Hindlimb muscle (tissue), 1 donor: ENCODE data around the gene TMEM198. TPM values are rescaled to one million over a fixed set of nuclear protein-coding genes. Genes with fewer than 3 reads are reported as not detected.

ENCODE experiments used
- DNase-seq: peaks from one replicate; pipeline ENCODE4 v3.0.0-alpha.2; 2013
- polyA plus RNA-seq: library from polyadenylated mRNA; unstranded; fragments of 120-200 nt; gene quantifications from one replicate; pipeline ENCODE4 v1.2.1, GENCODE V29; 2013; ENCODE audit not compliant: insufficient read length

TMEM198 gene
- polyA plus RNA-seq, 1 donor = 3.6 TPM

DNA sequence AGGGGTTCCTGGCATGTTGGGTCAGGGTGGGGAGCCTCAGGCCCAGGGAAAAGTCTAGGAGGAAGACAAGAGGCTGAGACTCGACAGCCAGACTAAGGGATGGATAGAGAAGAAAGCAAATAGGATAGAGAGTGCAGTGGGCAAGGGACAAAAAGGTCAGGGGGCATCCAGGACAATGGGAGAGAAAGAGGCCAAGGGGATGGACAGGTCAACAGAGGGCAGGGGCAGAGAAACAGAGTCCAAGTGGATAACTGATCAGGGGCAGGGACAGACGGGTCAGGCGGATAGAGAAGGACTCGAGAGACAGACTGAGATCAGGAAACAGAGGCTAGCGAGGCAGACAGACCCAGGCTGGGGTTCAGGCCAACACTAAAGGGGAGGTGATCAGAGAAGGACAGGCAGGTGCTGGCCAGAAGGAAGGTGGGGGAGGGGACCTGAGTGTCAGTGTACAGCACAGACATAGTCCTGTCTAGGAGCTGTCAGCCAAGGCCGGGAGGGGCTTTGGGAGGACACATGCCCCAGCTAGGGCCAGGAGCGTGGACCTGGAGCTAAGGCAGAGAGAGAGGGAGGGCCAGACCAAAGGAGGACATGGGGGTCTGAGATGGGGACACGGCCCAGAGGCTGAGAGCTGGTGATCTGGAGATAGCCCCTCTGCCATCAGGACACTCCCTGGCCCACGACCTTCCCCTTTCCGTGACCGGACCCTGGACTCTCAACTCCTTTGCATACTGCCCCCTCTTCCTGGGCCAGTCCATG, 17.3 kb upstream of the TMEM198 start:
- DNase-seq = no peak

DNA sequence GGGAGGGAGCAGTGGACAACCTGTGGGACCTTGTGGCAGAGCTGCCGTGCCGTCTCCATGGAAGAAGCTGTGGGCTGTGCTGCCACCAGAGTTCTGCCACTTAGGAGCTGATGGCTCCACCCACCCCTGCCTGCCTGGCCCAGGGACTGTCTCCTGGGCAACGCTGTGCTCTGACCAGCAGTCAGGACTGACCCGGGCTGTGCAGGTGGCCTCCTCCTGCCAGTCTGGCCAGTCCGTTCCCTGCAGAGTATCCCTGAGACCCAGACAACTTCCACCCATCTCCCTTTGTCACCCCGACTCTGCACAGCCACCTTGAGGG, 16.8 kb upstream of the TMEM198 start:
- no peak for DNase-seq

DNA sequence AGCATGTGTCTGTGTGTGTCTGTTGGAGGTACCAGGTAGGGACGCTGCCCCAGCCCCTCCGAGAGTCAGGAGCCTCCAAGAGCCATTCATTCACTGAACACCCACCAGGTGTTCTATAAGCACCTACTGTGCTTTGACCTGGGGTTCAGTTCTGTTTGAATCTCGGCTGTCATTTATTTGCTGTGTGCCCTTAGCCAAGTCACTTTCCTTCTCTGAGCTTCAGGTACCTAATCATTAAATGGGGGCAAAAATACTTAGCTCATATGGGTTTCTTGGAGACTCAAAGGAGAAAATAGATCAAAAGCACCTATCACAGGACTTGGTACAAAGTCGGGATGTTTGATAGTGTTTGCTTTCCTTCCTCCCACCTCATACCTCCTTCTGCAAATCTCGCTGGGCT, 16.4 kb upstream of the TMEM198 start:
- no peak for DNase-seq

DNA sequence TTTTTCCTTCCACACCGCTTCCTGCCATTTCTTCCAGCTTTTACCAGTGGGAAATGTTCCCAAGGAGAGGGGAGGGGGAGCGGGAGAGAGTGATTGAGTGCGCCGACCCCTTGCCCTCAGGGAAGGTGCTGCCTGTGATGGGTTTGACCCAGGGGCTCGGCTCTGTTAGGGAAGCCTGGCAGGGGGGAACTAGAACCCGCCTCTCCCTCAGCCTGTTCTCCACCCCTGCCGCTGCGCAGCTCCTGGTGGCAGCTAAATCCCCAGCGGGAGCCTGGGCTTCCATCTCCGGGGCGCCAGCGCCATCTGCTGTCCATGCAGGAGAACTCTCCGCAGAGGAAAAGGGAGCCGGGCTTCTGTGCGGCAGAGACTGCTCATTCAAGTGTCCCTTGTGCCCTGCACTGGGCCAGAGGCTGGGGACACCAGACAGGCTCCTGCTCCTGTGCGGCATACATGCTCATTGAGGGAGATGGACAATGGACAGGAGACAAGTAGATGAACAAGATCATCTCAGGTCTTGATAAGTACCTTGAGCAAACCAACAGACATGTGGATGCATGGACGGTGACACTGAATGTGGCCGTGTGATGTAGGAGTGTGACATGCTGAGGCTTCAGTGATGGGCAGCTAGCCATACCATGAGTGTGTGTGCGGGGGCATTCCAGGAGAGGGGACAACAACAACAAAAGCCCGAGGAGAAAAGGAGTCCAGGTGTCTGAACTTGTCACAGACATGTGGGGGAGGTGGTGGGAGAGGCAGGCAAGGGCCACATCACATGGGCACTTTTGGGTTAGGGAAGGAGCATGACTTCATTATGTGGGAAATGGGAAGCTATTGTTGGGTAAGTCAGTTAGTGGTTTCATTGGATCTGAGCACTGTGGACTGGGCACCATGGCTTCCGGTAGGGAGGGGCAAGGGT, 13.5 kb upstream of the TMEM198 start:
- DNase-seq = peak; percentile 86

DNA sequence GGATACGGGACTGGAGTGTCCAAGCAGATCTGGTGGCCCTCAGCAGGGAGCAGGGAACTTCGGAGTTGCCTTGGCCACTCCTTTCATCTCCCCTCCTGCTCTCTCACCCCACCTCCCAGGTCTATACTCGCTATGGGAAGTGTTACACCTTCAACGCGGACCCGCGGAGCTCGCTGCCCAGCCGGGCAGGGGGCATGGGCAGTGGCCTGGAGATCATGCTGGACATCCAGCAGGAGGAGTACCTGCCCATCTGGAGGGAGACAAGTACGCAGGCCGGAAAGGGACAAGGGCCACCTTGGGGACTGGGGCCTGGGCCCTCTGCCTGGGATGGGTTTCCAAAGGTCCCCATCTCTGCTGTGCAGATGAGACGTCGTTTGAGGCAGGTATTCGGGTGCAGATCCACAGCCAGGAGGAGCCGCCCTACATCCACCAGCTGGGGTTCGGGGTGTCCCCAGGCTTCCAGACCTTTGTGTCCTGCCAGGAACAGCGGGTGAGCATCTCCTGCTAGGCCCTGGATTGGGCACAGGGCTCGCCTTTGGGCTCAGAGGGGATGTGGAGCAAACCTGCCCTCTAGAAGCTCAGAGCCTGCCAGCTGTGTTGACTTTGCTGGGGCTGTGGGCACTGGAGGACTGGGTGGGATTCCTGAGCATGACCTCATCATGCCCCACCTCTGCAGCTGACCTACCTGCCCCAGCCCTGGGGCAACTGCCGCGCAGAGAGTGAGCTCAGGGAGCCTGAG, 12.0 kb upstream of the TMEM198 start:
- no peak for DNase-seq

DNA sequence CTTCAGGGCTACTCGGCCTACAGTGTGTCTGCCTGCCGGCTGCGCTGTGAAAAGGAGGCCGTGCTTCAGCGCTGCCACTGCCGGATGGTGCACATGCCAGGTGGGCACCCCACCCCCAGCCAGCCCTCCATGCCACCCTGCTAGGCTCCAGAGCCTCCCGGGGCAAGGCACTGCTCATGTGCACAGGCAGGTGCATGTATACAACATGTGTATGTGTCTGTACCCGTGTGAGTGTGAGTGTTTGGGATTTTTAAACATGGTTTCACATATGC, 11.5 kb upstream of the TMEM198 start:
- DNase-seq = no peak

DNA sequence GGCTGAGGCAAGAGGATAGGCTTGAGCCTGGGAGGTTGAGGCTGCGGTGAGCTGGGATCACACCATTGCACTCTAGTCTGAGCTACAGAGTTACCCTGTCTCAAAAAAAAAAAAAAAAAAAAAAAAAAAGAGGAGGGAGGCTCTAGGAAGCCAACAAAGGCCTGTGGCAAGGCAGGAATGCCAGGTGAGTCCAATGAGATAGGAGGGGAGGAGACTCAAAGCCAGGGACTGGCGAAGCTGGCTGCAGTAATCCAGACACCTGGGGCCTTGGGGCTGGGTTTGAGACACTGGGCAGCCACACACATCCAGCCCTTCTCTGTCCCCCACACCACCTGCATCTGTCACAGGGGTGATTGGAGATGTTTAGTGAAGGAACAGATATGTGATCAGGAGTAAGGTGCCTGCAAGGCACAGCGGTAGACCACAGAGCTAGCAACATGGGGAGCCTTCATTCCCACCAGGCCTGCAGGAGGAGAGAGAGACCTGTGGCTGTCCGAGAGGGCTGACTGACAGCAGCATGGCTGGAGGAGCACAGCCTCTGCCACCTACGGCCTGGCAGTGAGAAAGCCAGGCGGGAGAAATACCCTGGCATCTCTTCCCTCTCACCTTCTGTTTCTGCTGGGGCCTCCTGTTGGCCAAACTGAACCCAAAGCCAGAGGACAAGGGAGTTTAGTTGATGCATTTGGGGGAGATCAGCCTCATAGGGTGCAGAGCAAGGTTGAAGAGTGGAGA, 9.7 kb upstream of the TMEM198 start:
- no peak for DNase-seq

DNA sequence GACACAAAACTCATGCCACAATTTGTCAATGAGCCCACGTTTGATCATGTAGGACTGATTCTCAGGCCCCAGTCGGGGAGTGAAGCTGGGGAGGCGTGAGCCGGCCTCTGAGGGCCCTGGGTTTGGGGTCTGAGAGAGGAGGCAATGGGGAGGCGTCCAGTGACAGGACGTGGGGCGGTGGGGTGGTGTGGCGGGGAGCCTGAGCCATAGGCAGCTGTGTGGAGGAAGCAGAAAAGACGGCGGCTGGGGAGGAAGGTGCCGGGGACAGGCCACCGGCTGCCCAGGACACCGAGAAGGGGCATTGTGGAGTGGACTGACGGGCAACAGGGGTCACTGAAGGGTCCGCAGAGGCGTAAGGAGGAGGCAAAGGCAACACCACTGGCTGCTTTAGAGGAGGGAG, 7.4 kb upstream of the TMEM198 start:
- DNase-seq = no peak

DNA sequence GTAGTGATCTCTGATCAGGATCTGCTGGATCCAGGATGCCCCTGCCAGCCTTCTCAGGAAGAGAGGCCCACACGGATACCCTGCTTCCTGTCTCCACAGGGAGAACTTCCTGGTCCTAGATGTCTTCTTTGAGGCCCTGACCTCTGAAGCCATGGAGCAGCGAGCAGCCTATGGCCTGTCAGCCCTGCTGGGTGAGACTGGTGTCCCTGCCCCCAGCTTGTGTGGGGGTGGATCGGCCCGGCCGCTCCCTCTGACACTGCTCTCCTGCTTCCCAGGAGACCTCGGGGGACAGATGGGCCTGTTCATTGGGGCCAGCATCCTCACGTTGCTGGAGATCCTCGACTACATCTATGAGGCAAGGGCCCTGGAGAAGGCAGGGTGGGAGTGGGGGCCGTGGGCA, 6.9 kb upstream of the TMEM198 start:
- no peak for DNase-seq

DNA sequence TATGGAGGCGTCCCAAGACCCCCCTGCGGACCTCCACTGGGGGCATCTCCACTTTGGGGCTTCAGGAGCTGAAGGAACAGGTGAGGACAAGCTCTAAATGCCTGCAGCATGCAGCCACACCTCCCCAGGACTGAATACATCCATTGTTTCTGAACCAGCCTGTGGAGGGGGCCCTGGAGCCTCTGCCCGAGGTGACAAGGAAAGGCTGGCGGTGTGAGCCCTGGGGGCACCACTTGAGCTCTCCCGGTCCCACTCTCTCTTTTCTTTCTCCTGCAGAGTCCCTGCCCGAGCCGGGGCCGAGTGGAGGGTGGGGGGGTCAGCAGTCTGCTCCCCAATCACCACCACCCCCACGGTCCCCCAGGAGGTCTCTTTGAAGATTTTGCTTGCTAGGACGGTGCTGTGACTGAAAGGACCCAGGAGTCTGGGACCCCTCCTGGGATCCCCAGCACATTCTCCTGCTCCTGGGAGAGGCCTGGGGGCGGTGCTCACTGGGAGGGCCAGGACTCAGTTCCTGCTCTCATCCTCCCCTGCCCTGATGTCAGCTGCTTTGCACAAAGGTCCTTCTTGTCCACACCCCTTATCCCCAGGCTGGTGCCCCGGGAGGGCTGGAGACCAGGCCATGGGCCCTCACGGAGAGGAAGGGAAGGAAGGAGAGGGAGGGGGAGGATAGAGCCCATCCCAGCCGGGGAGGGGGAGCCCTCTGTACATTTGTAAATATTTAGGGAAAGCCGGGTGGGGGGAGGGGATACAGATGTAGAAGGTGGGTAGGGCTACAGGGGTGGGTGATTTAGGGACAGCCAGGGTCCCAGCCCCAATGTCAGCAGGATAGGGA, 6.0 kb upstream of the TMEM198 start:
- DNase-seq = no peak

DNA sequence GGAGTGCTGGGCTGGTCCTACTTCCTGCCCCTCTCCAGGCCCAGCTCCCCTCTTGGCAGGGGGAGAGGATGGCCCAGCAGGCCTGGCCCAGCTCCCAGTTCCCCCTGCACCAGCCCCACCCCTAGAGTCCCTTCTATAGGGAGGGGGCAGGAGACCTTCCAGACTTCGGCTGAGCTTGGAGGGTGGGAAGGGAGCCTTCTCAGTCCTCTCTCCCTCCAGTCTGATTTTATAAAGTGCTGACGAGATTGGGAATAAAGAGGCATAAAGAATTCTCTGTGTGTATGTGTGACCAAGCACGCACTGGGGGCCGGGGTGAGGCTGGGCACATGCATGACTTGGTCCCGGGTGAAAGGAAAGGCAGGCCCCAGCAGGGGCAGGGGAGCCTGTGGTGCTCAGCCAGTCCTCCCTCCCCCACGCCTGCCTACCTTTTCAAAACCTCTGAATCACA, 5.3 kb upstream of the TMEM198 start:
- DNase-seq = no peak

DNA sequence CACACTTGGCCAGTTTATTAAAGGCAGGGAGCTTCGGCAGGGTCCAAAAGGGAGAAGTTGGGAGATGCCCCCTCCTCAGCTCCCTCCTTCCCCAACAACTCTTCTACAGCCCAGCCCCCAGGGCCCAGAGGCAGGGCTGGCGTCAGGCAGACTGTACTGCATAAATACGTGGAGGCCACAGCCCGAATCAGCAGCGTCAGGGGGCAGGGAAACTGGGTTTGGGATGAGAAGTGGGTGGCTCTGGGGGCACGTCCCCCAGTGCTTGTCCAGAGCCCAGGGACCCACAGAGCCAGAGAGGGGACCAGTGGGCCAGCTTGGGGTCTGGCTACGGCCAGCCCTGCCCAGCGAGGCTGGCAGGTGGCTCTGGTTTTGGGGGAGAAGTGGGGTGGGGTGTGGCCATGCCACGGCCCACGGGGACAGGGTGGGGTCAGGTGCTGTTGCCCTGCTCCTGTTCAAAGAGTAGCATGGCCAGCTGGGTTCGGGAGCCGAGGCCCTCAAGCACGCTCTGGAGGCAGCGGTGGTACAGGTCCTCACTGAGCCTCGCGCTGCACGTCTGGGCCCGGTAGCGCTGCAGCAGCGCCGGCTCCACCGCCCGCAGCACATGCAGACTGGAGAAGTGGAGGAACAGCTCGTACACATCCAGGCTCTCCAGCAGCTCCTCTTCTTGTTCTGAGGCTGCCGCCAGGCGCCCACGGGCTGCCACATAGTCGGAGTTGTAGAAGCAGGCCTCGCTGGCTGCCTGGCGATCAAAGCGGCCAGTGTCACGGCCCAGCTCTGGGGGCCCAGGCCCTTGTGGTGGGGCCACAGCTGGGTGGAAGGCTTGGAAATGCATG, 4.7 kb upstream of the TMEM198 start:
- no peak for DNase-seq

DNA sequence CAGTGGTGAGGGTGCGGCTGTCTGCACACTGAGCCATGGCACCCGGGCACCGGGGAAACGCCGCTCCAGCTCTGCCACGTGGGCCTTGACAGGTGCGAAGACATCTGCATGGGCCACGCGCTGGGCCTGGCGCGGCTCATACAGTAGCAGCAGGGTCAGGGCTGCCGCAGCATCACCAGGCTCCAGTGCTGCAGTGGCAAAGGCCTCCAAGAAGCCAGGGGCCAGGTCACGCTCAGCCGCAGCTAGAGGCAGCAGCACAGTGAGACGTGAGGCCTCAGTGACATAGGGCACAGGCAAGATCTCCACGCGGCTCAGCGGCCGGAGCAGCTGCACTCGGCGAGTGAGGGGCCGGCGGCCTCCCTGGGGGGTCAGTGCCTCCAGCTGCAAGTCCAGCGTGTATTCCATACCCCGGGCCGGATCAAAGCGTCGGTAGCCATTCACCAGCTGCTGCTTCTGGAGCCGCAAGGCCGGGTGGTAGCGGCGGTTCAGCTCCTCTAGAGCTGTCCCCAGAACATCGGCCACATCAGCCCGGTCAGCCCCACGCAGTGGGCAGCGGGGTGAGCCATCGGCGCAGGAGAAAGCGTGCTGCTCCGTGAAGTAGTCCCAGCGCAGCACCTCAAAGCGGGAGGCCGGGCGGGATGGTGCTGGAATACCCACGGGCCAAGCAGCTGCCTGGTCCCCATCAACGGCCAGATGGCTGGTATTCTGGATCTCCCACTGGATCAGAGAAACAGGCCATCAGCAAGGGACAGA, 3.7 kb upstream of the TMEM198 start:
- no peak for DNase-seq

DNA sequence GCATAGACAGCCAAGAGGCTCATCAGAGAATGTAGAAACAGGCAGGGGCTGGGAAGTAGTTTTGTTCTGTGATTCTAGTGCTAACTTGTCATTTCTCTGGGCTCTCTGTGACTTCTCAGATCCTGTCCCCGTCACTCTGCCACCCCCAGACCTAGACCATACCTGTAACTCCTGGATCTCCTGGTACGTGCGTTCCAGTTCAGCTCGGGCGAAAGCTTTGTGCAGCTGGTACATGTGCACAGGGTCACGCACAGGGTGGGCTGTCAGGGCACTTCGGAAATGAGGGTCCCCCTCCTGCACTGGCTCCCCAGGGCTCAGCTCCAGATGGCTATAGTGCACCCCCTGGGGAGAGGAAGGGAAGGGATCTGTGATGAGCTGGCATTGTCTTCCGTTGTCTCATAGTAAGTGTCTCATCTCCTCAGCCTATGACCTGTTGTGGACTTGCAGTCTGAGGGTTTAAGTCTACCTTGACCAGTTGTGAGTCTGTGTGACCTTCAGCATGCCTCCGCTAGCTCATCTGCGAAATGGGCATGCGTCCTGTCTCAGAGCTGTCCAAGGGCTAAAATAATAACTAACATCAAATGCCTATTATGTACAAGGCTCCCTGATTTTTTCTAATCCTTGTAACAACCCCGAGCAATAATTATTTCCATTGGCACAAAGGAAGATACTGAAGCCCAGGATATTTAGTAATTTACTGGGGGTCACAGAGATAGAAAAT, 2.9 kb upstream of the TMEM198 start:
- DNase-seq = no peak

DNA sequence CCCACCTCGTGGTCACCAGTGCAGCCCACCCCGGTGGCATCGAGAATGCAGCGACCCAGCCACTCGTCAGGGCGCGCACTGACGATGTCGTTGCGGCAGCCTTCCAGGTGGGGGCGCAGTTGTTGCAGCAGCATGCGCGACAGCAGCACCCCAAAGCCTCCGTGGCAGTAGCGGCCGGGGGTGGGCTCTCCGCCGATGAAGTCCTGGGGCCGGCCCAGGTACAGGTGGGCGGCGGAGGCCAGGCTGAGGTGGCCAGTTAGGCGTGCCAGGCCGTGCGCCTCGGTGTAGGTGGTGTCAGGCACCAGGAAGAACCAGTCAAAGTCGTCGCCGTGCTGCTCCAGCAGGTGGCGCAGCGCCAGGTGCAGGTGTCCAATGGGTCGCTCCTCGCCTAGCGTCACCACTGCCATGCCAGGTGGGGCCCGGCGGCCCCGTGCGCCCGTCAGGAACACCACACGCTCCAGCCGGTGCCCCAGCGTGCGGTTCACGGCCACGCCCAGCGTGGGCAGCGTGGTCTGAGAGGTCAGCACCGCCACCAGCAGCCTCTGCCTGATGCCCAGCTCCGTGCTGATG, 2.1 kb upstream of the TMEM198 start:
- peak; percentile 65 for DNase-seq

DNA sequence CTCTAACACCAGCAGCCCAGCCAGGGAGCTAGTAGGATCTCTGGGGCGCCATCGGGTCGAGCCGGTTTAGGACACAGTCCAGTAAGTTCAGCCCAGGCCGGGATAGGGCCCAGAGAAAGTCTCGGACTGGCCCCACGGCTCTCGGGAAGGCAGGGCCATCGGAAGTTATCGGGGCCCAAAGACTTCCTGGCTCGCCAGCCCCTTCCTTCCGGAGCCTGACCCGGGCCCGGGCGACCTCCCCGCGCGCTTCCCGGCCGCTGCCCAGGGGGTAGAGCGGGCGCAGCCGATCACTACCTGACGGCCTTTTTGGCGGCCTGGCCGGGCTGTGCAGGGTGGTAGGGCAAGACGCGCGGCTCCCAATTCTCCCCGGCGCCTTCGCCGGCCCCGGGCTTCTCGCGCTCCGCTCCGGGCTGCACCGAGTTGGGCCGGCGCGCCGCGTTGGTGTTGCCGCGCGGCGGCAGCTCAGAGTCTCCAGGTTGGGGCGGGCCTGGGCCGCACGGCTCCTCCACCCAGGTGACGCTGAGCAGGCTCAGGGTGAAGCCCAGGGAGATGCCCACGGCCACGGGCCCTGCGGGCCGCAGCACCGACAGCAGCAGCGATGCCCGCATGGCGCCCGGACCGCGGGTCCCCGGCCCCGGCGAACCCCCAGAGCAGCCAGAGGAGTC, 765 bp upstream of the TMEM198 start:
- no peak for DNase-seq

DNA sequence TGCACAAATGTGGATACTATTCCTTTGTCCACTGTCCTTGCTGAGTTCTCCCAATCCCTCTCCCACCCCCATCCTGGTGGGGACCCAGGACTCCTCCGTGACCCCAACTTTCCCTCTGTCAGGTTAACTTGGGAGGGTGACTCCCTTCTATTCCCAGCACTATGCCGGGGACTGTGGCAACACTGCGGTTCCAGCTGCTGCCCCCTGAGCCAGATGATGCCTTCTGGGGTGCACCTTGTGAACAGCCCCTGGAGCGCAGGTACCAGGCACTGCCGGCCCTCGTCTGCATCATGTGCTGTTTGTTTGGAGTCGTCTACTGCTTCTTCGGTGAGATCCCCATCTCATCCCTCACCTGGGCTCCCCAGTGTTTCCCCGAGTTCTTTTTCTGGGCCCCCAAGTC, 739 bp downstream of the TMEM198 start:
- no peak for DNase-seq

DNA sequence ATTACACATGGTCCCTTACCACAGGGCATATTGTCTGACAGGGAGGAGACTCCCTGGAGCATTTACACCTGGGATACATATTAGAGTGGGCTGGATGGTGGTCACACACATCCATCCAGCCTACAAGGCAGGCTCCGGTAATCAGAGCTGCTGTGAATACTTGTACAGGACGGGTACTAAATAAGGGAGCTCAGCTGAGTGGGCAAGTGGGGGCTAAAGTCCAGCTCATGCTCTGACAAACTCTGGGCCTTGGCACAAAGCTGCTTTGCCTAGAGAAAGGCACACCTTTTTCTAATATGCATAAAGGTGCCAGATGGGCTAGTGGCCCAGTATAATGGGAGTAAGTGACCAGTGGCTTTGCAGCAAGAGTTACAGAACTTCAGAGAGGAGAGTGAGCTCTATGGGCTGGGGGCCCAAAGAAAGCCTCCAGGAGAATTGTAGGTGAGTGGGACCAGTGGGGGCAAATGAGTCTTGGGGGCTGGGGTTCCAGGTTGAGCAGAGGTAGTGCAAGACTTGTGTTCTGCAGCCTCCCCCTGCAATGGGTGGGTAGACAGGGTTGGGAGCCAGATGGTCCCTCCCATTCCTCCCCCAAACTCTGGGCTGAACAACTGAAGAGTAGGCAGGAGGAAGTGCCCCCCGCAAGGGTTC, 1.6 kb downstream of the TMEM198 start:
- DNase-seq = no peak
